ENCODE results near the gene PTPRM. TPM values are rescaled to one million over a fixed set of nuclear protein-coding genes. Genes with fewer than 3 reads are reported as not detected.

Gene PTPRM
- total and polyA plus RNA-seq, 2 of the 4 experiments (the other 2 are of a cell fraction): 28.3 to 51.2 TPM

GRCh38 chr18:7855671-7856070 is 288.6 kb downstream of the PTPRM start:
- Histone ChIP-seq H4K20me1 (ENCODE audit: insufficient read depth, low read length) (peaks cover 5% of the 10 kb centered on the region; the same call in 1 of the 2 replicates), H3K27me3 (ENCODE audit: control insufficient read depth, insufficient read depth, low read length) (no peaks in the 10 kb centered on the region), H3K9me3 (ENCODE audit: control insufficient read depth, insufficient read depth, low read length) (no peaks in the 10 kb centered on the region), H4K91ac (ENCODE audit: insufficient read depth, low read depth, low read length) (no peak overlapping the region), H3K4me1 (ENCODE audit: control insufficient read depth, insufficient read depth, low read length) (peaks cover 8% of the 10 kb centered on the region), H2AK5ac (ENCODE audit: low read depth, low read length) (no peak overlapping the region), H3K56ac (ENCODE audit: extremely low read depth, insufficient read depth, low read length) (no peak overlapping the region), H4K5ac (ENCODE audit: low read depth, low read length) (no peak overlapping the region), H3K4ac (ENCODE audit: low read depth, low read length) (no peak overlapping the region), H2BK15ac (ENCODE audit: low read depth, low read length) (no peak overlapping the region), H2AK9ac (replicated peaks; ENCODE audit: low read depth, low read length, poor library complexity) (no peak overlapping the region), H2AFZ (replicated peaks; ENCODE audit: low read length, poor library complexity) (no peak overlapping the region), H2BK20ac (ENCODE audit: low read depth, low read length) (no peak overlapping the region), H4K8ac (ENCODE audit: low read depth in 2 of 2, low read length in 2 of 2) (no peak overlapping the region), H3K79me1 (ENCODE audit: low read depth in 1 of 2, low read length in 2 of 2) (0 out of 4 replicates have a peak, but pooled peaks cover 0 to 6% of the 10 kb centered on the region in 2 experiments), H3K4me3 (ENCODE audit: insufficient read depth, low read depth, low read length) (no peak overlapping the region), H3K14ac (replicated peaks; ENCODE audit: low read depth, low read length) (no peak overlapping the region), H3K18ac (ENCODE audit: low read depth, low read length) (no peak overlapping the region), H3K23ac (ENCODE audit: low read depth, low read length) (no peak overlapping the region), H3K36me3 (ENCODE audit: control insufficient read depth, insufficient read depth, low read length) (no peaks in the 10 kb centered on the region), H2BK120ac (ENCODE audit: low read depth, low read length) (no peak overlapping the region), H3K9ac (ENCODE audit: low read depth, low read length) (no peak overlapping the region), H3K4me2 (ENCODE audit: low read depth, low read length) (no peak overlapping the region), H2BK5ac (ENCODE audit: low read depth, low read length, poor library complexity, severe bottlenecking) (no peak overlapping the region), H3K9me1 (ENCODE audit: insufficient read depth, low read length) (peaks cover 5% of the 10 kb centered on the region; the same call in 1 of the 2 replicates), H3K27ac (ENCODE audit: insufficient read depth, low read length) (no peak overlapping the region)
- ChIA-PET CTCF (no interaction called here), POLR2A (ENCODE audit: unreplicated experiment) (no interaction called here)
- dilution Hi-C loops (cut with HindIII; ENCODE audit: low sequenced_read_pairs, unreplicated experiment) (no loop called here), intact Hi-C loops (cut with micrococcal nuclease) (no loop called here), in situ Hi-C loops (cut with MboI; ENCODE audit: low sequenced_read_pairs) (no loop called here)
- no TSS peak for BruUV-seq (replicated peaks)
- TF ChIP-seq NFE2L2 (IDR thresholded peaks at IDR 0.05; ENCODE audit: low read depth, low read length) (no peak), POLR2A (IDR thresholded peaks at IDR 0.05; ENCODE audit: low read depth, low read length) (no peak), CTCF (conservative IDR thresholded peaks at IDR 0.05; ENCODE audit: low read depth, low read length) (no peak), CHD1 (IDR thresholded peaks at IDR 0.05; ENCODE audit: low read depth, low read length) (no peak), ELK1 (IDR thresholded peaks at IDR 0.05; ENCODE audit: borderline replicate concordance, low read depth, low read length) (no peak), BHLHE40 (IDR thresholded peaks at IDR 0.05; ENCODE audit: low read depth, low read length) (no peak), SMC3 (IDR thresholded peaks at IDR 0.05; ENCODE audit: low read depth, low read length) (no peak), CEBPB (IDR thresholded peaks at IDR 0.05; ENCODE audit: low read depth, low read length) (no peak), RAD21 (IDR thresholded peaks at IDR 0.05; ENCODE audit: low read length) (no peak), MAFK (IDR thresholded peaks at IDR 0.05; ENCODE audit: low read depth, low read length) (no peak), USF2 (IDR thresholded peaks at IDR 0.05; ENCODE audit: low read depth, low read length) (no peak), MAZ (IDR thresholded peaks at IDR 0.05; ENCODE audit: borderline replicate concordance, low read depth, low read length) (no peak), RCOR1 (IDR thresholded peaks at IDR 0.05; ENCODE audit: insufficient replicate concordance, low read length) (no peak), FOS (IDR thresholded peaks at IDR 0.05; ENCODE audit: low read depth, low read length) (no peak), RFX5 (IDR thresholded peaks at IDR 0.05; ENCODE audit: low read depth, low read length) (no peak), MXI1 (IDR thresholded peaks at IDR 0.05; ENCODE audit: borderline replicate concordance, low read depth, low read length) (no peak)
- ATAC-seq (ENCODE audit: low read depth): no peak
- WGBS, 2 experiments (ENCODE audit: extremely low coverage in 2 of 2, insufficient read length in 1 of 2): 0% methylated on average over 1 of the region's 1 CpG; no CpG with 5 or more reads in 1 of the 2 experiments
- DNase-seq: no peak
